H1 (cell line): Measurements from ENCODE around the gene MMP7. TPM values are rescaled to one million over a fixed set of nuclear protein-coding genes. Genes with fewer than 3 reads are reported as not detected.

Source experiments
- ASH2L ChIP-seq: fragments of 200-600, 300-600 bp; sonication (generic); IDR thresholded peaks from one replicate; pipeline ENCODE4 v1.7.1; 2017; ENCODE audit warnings: low read length
- BRCA1 ChIP-seq: IDR thresholded peaks from 2 replicates; pipeline ENCODE4 v1.6.1; 2012; ENCODE audit warnings: low read depth, low read length, improper control_type of control experiment
- CEBPB ChIP-seq: IDR thresholded peaks from 2 replicates; pipeline ENCODE4 v1.6.1; 2012; ENCODE audit warnings: low read depth, low read length
- CHD1 ChIP-seq: IDR thresholded peaks from 2 replicates; pipeline ENCODE4 v1.6.1; 2012; ENCODE audit warnings: low read depth, low read length, improper control_type of control experiment
- GTF2F1 ChIP-seq: IDR thresholded peaks from 2 replicates; pipeline ENCODE4 v1.6.1; 2012; ENCODE audit warnings: low read depth, low read length, improper control_type of control experiment, borderline replicate concordance
- JUN ChIP-seq: IDR thresholded peaks from 2 replicates; pipeline ENCODE4 v1.6.1; 2011; ENCODE audit warnings: low read depth, mild to moderate bottlenecking, improper control_type of control experiment, low read length
- JUND ChIP-seq: IDR thresholded peaks from 2 replicates; pipeline ENCODE4 v1.6.1; 2011; ENCODE audit warnings: mild to moderate bottlenecking, improper control_type of control experiment, low read length
- KDM1A ChIP-seq: fragments of 200-600, 300-600 bp; sonication (generic); IDR thresholded peaks from 2 replicates; pipeline ENCODE4 v1.7.1; 2016; ENCODE audit warnings: mild to moderate bottlenecking, low read length, borderline replicate concordance
- POLR2A ChIP-seq, 2 experiments: IDR thresholded peaks; 1 replicate in 1 of 2; 2 replicates in 1 of 2; pipeline ENCODE4 v1.6.1; 2011; ENCODE audit warnings: low read depth in 2 of 2, low read length in 2 of 2, mild to moderate bottlenecking in 2 of 2; ENCODE audit errors: control extremely low read depth in 1 of 2
- SIRT6 ChIP-seq: IDR thresholded peaks from one replicate; pipeline ENCODE4 v1.7.1; 2012; ENCODE audit warnings: low read length, inconsistent platforms
- SP4 ChIP-seq: IDR thresholded peaks from 2 replicates; pipeline ENCODE4 v1.6.1; 2012; ENCODE audit warnings: low read length, inconsistent platforms
- polyA plus RNA-seq, 7 experiments: library from polyadenylated mRNA; depleted of rRNA in 3 of 7; stranded (reverse) in 5 of 7; unstranded in 2 of 7; fragments of >200 nt in 5 of 7; fragments of 200-250 nt in 2 of 7; gene quantifications; 1 replicate in 5 of 7; 2 replicates in 1 of 7; 4 replicates in 1 of 7; pipeline versions ENCODE4 v1.2.1 to v1.2.3, GENCODE V29; 2011 to 2013; ENCODE audit warnings: missing spikeins in 2 of 7, mixed read lengths in 2 of 7
- total RNA-seq: library from RNA; stranded (reverse); fragmentation: NEBNext Ultra II Directional; extraction: Animal tissue kit (Norgen Biotek cat#: 25700); gene quantifications from 2 replicates; pipeline ENCODE4 v1.2.1, GENCODE V29; 2021
- TF ChIP-seq, protein P1 (sequence below): fragments of 300-600 bp; sonication (generic); IDR thresholded peaks from 2 replicates; pipeline ENCODE4 v1.7.1; 2012; ENCODE audit warnings: low read length, moderate library complexity, mild to moderate bottlenecking, inconsistent platforms; ENCODE audit not compliant: insufficient replicate concordance

The MMP7 gene
- total and polyA plus RNA-seq, 2 of the 8 experiments (the other 6 are each of a cell fraction or from before 2014, with no cell fraction given), result not detected

DNA sequence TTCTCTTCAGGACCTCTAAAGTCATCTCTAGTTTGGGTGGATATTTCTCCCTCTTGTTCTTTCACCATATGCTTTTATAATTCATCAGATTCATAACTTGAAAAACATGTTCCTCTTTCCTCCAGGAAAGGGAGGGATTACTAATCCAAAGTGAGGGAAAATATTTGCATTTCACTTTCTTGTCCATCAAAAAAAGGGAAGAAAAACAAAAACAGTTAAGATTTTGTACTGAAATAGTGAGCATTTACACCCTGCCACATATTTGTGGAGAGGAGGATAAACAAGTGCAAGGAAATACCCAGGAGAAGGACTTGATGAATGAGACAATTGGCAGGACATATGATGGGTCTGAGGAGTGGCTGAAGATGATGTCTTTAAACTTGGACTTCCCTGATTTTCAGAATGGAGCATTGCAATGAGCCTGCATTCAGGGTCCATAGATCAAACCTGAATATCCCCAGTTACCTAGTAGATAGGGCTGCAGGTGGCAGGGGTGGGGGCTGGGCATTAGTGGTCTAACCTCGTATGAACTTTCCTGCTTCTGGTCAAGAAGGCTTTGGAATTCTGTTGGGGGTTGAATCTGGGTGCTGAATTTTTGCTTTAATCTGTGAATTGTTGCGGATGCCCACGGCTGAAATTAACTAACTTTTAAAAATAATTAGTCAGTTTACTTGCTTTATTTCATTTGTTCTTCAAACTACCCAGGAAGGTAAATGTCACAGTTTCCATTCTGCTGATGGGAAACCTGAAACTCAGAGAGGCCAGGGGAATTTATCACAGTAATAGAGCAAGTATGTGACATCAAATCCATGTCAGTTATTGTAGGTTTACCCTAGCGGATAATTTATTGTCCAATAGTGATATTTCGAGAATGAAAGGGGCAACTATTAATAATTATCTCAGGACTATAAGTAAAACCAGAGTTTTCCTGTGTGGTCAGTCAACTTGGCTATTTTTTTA is 41.1 kb downstream of the MMP7 start (continued):
- TF ChIP-seq, protein P1, sequence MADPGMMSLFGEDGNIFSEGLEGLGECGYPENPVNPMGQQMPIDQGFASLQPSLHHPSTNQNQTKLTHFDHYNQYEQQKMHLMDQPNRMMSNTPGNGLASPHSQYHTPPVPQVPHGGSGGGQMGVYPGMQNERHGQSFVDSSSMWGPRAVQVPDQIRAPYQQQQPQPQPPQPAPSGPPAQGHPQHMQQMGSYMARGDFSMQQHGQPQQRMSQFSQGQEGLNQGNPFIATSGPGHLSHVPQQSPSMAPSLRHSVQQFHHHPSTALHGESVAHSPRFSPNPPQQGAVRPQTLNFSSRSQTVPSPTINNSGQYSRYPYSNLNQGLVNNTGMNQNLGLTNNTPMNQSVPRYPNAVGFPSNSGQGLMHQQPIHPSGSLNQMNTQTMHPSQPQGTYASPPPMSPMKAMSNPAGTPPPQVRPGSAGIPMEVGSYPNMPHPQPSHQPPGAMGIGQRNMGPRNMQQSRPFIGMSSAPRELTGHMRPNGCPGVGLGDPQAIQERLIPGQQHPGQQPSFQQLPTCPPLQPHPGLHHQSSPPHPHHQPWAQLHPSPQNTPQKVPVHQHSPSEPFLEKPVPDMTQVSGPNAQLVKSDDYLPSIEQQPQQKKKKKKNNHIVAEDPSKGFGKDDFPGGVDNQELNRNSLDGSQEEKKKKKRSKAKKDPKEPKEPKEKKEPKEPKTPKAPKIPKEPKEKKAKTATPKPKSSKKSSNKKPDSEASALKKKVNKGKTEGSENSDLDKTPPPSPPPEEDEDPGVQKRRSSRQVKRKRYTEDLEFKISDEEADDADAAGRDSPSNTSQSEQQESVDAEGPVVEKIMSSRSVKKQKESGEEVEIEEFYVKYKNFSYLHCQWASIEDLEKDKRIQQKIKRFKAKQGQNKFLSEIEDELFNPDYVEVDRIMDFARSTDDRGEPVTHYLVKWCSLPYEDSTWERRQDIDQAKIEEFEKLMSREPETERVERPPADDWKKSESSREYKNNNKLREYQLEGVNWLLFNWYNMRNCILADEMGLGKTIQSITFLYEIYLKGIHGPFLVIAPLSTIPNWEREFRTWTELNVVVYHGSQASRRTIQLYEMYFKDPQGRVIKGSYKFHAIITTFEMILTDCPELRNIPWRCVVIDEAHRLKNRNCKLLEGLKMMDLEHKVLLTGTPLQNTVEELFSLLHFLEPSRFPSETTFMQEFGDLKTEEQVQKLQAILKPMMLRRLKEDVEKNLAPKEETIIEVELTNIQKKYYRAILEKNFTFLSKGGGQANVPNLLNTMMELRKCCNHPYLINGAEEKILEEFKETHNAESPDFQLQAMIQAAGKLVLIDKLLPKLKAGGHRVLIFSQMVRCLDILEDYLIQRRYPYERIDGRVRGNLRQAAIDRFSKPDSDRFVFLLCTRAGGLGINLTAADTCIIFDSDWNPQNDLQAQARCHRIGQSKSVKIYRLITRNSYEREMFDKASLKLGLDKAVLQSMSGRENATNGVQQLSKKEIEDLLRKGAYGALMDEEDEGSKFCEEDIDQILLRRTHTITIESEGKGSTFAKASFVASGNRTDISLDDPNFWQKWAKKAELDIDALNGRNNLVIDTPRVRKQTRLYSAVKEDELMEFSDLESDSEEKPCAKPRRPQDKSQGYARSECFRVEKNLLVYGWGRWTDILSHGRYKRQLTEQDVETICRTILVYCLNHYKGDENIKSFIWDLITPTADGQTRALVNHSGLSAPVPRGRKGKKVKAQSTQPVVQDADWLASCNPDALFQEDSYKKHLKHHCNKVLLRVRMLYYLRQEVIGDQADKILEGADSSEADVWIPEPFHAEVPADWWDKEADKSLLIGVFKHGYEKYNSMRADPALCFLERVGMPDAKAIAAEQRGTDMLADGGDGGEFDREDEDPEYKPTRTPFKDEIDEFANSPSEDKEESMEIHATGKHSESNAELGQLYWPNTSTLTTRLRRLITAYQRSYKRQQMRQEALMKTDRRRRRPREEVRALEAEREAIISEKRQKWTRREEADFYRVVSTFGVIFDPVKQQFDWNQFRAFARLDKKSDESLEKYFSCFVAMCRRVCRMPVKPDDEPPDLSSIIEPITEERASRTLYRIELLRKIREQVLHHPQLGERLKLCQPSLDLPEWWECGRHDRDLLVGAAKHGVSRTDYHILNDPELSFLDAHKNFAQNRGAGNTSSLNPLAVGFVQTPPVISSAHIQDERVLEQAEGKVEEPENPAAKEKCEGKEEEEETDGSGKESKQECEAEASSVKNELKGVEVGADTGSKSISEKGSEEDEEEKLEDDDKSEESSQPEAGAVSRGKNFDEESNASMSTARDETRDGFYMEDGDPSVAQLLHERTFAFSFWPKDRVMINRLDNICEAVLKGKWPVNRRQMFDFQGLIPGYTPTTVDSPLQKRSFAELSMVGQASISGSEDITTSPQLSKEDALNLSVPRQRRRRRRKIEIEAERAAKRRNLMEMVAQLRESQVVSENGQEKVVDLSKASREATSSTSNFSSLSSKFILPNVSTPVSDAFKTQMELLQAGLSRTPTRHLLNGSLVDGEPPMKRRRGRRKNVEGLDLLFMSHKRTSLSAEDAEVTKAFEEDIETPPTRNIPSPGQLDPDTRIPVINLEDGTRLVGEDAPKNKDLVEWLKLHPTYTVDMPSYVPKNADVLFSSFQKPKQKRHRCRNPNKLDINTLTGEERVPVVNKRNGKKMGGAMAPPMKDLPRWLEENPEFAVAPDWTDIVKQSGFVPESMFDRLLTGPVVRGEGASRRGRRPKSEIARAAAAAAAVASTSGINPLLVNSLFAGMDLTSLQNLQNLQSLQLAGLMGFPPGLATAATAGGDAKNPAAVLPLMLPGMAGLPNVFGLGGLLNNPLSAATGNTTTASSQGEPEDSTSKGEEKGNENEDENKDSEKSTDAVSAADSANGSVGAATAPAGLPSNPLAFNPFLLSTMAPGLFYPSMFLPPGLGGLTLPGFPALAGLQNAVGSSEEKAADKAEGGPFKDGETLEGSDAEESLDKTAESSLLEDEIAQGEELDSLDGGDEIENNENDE, result no peak
- TF ChIP-seq CEBPB, result no peak
- no peak for TF ChIP-seq JUND
- TF ChIP-seq SP4, result no peak
- TF ChIP-seq ASH2L, result no peak
- no peak for TF ChIP-seq CHD1
- TF ChIP-seq SIRT6, result no peak
- no peak for TF ChIP-seq JUN
- no peak for TF ChIP-seq POLR2A (IDR thresholded peaks at IDR 0.05; ENCODE audit: control extremely low read depth in 1 of 2, low read depth in 2 of 2, low read length in 2 of 2)
- no peak for TF ChIP-seq BRCA1
- no peak for TF ChIP-seq GTF2F1
- TF ChIP-seq KDM1A, result no peak
